ENCODE measurements around the gene SPAG16. TPM values are rescaled to one million over a fixed set of nuclear protein-coding genes. Genes with fewer than 3 reads are reported as not detected.

The SPAG16 gene
- total RNA-seq, 1 experiment from 2014 or later = 17.6 TPM

GRCh38 chr2:214320211-214320610, 1035.9 kb downstream of the SPAG16 start:
- Histone ChIP-seq H3K36me3 (no peaks in the 10 kb centered on the region), H3K9me3 (replicated peaks) (no peaks in the 10 kb centered on the region), H3K27me3 (replicated peaks) (no peaks in the 10 kb centered on the region), H3K4me3 (no peak overlapping the region), H3K4me1 (replicated peaks) (no peaks in the 10 kb centered on the region), H3K27ac (no peak overlapping the region)
- DNase-seq (ENCODE audit: low read depth in 1 of 2, low spot score in 2 of 2) = no peak

- H3K27me3 ChIP-seq (replicated peaks) = no peaks in the 10 kb centered on the region
- no peaks in the 10 kb centered on the region for H3K36me3 ChIP-seq
- H3K4me3 ChIP-seq = no peak overlapping the region
- H3K27ac ChIP-seq = no peak overlapping the region
- H3K4me1 ChIP-seq (replicated peaks) = no peaks in the 10 kb centered on the region
- H3K9me3 ChIP-seq (replicated peaks) = no peaks in the 10 kb centered on the region
- DNase-seq (ENCODE audit: low read depth in 1 of 2, low spot score in 2 of 2) = no peak
These were observed 1038.4 kb downstream of the SPAG16 start for GRCh38 chr2:214322662-214323061.

GRCh38 chr2:214325404-214325803, 1041.1 kb downstream of the SPAG16 start:
- Histone ChIP-seq H3K36me3 (no peaks in the 10 kb centered on the region), H3K27me3 (replicated peaks) (0 out of 2 replicates have a peak, but pooled peaks cover 2% of the 10 kb centered on the region), H3K4me3 (no peak overlapping the region), H3K9me3 (replicated peaks) (no peaks in the 10 kb centered on the region), H3K27ac (no peak overlapping the region), H3K4me1 (replicated peaks) (no peaks in the 10 kb centered on the region)
- DNase-seq (ENCODE audit: low read depth in 1 of 2, low spot score in 2 of 2) = no peak

GRCh38 chr2:214328941-214329340, 1044.7 kb downstream of the SPAG16 start:
- Histone ChIP-seq H3K4me1 (replicated peaks) (no peaks in the 10 kb centered on the region), H3K4me3 (no peak overlapping the region), H3K36me3 (no peaks in the 10 kb centered on the region), H3K9me3 (replicated peaks) (no peaks in the 10 kb centered on the region), H3K27me3 (replicated peaks) (0 out of 2 replicates have a peak, but pooled peaks cover 2% of the 10 kb centered on the region), H3K27ac (no peak overlapping the region)
- DNase-seq (ENCODE audit: low read depth in 1 of 2, low spot score in 2 of 2) = no peak

GRCh38 chr2:214341646-214342045, 1057.4 kb downstream of the SPAG16 start:
- no peaks in the 10 kb centered on the region for H3K9me3 ChIP-seq (replicated peaks)
- H3K4me1 ChIP-seq (replicated peaks) = no peaks in the 10 kb centered on the region
- H3K27ac ChIP-seq = no peak overlapping the region
- H3K4me3 ChIP-seq = no peak overlapping the region
- no peak for DNase-seq (ENCODE audit: low read depth in 1 of 2, low spot score in 2 of 2)
- H3K27me3 ChIP-seq (replicated peaks) = no peaks in the 10 kb centered on the region
- no peaks in the 10 kb centered on the region for H3K36me3 ChIP-seq

- Histone ChIP-seq H3K27ac (no peak overlapping the region), H3K4me1 (replicated peaks) (no peaks in the 10 kb centered on the region), H3K4me3 (no peak overlapping the region), H3K9me3 (replicated peaks) (no peaks in the 10 kb centered on the region), H3K36me3 (no peaks in the 10 kb centered on the region), H3K27me3 (replicated peaks) (no peaks in the 10 kb centered on the region)
- DNase-seq (ENCODE audit: low read depth in 1 of 2, low spot score in 2 of 2) = no peak
These were observed 1074.2 kb downstream of the SPAG16 start for GRCh38 chr2:214358506-214358905.

- Histone ChIP-seq H3K9me3 (replicated peaks) (no peaks in the 10 kb centered on the region), H3K36me3 (no peaks in the 10 kb centered on the region), H3K4me1 (replicated peaks) (no peaks in the 10 kb centered on the region), H3K27ac (no peak overlapping the region), H3K27me3 (replicated peaks) (no peaks in the 10 kb centered on the region), H3K4me3 (no peak overlapping the region)
- no peak for DNase-seq (ENCODE audit: low read depth in 1 of 2, low spot score in 2 of 2)
These were observed 1076.9 kb downstream of the SPAG16 start for GRCh38 chr2:214361116-214361515.

GRCh38 chr2:214365549-214365948, 1081.3 kb downstream of the SPAG16 start:
- H3K9me3 ChIP-seq (replicated peaks) = no peaks in the 10 kb centered on the region
- H3K27ac ChIP-seq = no peak overlapping the region
- no peaks in the 10 kb centered on the region for H3K36me3 ChIP-seq
- no peak for DNase-seq (ENCODE audit: low read depth in 1 of 2, low spot score in 2 of 2)
- H3K4me3 ChIP-seq = no peak overlapping the region
- no peaks in the 10 kb centered on the region for H3K27me3 ChIP-seq (replicated peaks)
- no peaks in the 10 kb centered on the region for H3K4me1 ChIP-seq (replicated peaks)

GRCh38 chr2:214367171-214367570, 1082.9 kb downstream of the SPAG16 start:
- no peaks in the 10 kb centered on the region for H3K9me3 ChIP-seq (replicated peaks)
- no peaks in the 10 kb centered on the region for H3K36me3 ChIP-seq
- no peak overlapping the region for H3K27ac ChIP-seq
- no peak overlapping the region for H3K4me3 ChIP-seq
- no peaks in the 10 kb centered on the region for H3K4me1 ChIP-seq (replicated peaks)
- no peak for DNase-seq (ENCODE audit: low read depth in 1 of 2, low spot score in 2 of 2)
- no peaks in the 10 kb centered on the region for H3K27me3 ChIP-seq (replicated peaks)

GRCh38 chr2:214376618-214377285, 1092.5 kb downstream of the SPAG16 start:
- Histone ChIP-seq H3K36me3 (no peaks in the 10 kb centered on the region), H3K9me3 (replicated peaks) (no peaks in the 10 kb centered on the region), H3K4me3 (no peak overlapping the region), H3K27me3 (replicated peaks) (0 out of 2 replicates have a peak, but pooled peaks cover 4% of the 10 kb centered on the region), H3K27ac (no peak overlapping the region), H3K4me1 (replicated peaks) (no peaks in the 10 kb centered on the region)
- no peak for DNase-seq (ENCODE audit: low read depth in 1 of 2, low spot score in 2 of 2)

GRCh38 chr2:214377286-214377624, 1093.0 kb downstream of the SPAG16 start:
- Histone ChIP-seq H3K9me3 (replicated peaks) (no peaks in the 10 kb centered on the region), H3K4me3 (no peak overlapping the region), H3K27ac (no peak overlapping the region), H3K27me3 (replicated peaks) (0 out of 2 replicates have a peak, but pooled peaks cover 4% of the 10 kb centered on the region), H3K36me3 (no peaks in the 10 kb centered on the region), H3K4me1 (replicated peaks) (no peaks in the 10 kb centered on the region)
- DNase-seq (ENCODE audit: low read depth in 1 of 2, low spot score in 2 of 2) = no peak

- Histone ChIP-seq H3K27me3 (replicated peaks) (0 out of 2 replicates have a peak, but pooled peaks cover 4% of the 10 kb centered on the region), H3K36me3 (no peaks in the 10 kb centered on the region), H3K9me3 (replicated peaks) (no peaks in the 10 kb centered on the region), H3K27ac (no peak overlapping the region), H3K4me1 (replicated peaks) (no peaks in the 10 kb centered on the region), H3K4me3 (no peak overlapping the region)
- DNase-seq (ENCODE audit: low read depth in 1 of 2, low spot score in 2 of 2) = no peak
These were observed 1094.3 kb downstream of the SPAG16 start for GRCh38 chr2:214378455-214379103.

GRCh38 chr2:214379227-214379626, 1095.0 kb downstream of the SPAG16 start:
- H3K9me3 ChIP-seq (replicated peaks) = no peaks in the 10 kb centered on the region
- H3K36me3 ChIP-seq = no peaks in the 10 kb centered on the region
- no peaks in the 10 kb centered on the region for H3K4me1 ChIP-seq (replicated peaks)
- 0 out of 2 replicates have a peak, but pooled peaks cover 4% of the 10 kb centered on the region for H3K27me3 ChIP-seq (replicated peaks)
- no peak overlapping the region for H3K27ac ChIP-seq
- DNase-seq (ENCODE audit: low read depth in 1 of 2, low spot score in 2 of 2) = no peak
- no peak overlapping the region for H3K4me3 ChIP-seq

- H3K27ac ChIP-seq = no peak overlapping the region
- H3K4me1 ChIP-seq (replicated peaks) = no peaks in the 10 kb centered on the region
- no peak overlapping the region for H3K4me3 ChIP-seq
- DNase-seq (ENCODE audit: low read depth in 1 of 2, low spot score in 2 of 2) = no peak
- 0 out of 2 replicates have a peak, but pooled peaks cover 4% of the 10 kb centered on the region for H3K27me3 ChIP-seq (replicated peaks)
- H3K9me3 ChIP-seq (replicated peaks) = no peaks in the 10 kb centered on the region
- H3K36me3 ChIP-seq = no peaks in the 10 kb centered on the region
These were observed 1096.4 kb downstream of the SPAG16 start for GRCh38 chr2:214380681-214381080.
